ENCODE results near the gene RTP5. TPM values are rescaled to one million over a fixed set of nuclear protein-coding genes. Genes with fewer than 3 reads are reported as not detected.
"Not testable (repeated sequence)": the region's sequence is repeated elsewhere in the genome, so short reads cannot be mapped to it uniquely, and the experiment has no call there.

Gene RTP5
- not detected for polyA plus RNA-seq (ENCODE audit: insufficient read length in 4 of 4)

DNA sequence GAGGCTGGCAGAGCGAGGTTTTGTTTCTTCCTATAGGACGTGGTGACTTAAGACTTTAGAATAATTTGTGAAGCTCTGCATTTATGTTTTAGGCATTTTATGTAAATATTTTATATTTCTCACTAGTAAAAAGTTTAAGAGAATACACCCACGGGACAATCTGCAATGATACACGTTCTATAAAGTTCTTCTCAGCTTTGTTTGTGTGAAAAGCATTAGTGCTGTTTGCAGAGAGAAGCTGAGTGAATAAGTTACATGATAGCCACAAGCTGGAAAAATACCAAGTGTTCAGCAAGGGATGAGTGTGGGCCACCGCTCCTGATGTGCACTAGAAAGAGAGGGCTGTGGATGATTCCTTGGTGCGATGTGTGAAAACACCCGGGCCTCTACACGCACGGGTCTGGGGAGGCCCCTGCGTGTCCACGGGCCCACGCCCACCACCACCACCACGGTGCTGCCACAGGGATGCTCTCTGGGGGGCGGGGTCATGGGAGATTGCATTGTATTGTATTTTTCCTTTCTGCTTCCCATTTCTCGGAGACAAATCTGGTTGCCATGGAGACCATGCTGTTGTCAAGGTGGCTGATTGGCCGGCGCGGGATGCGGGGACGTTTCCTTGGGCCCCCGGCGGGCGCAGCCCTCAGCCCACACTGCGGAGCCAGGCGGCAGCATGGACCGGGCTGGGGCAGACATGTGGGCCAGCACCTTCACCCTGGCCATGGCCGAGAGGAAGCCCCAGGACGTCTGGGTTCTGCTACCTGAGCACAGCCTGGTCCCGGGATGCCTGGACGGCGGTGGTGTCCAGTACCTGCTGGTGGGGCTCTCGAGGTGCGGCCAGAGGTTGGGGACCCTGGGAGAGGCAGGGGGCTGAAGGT, at the start of gene RTP5:
Gene RTP5, plus strand, starts transcription at position 643 of the 875 bp plus-strand sequence. Its CDS starts 28 bp downstream, at position 671.
- DNase-seq (ENCODE audit: low read depth in 4 of 4, low spot score in 3 of 4) = no peak

DNA sequence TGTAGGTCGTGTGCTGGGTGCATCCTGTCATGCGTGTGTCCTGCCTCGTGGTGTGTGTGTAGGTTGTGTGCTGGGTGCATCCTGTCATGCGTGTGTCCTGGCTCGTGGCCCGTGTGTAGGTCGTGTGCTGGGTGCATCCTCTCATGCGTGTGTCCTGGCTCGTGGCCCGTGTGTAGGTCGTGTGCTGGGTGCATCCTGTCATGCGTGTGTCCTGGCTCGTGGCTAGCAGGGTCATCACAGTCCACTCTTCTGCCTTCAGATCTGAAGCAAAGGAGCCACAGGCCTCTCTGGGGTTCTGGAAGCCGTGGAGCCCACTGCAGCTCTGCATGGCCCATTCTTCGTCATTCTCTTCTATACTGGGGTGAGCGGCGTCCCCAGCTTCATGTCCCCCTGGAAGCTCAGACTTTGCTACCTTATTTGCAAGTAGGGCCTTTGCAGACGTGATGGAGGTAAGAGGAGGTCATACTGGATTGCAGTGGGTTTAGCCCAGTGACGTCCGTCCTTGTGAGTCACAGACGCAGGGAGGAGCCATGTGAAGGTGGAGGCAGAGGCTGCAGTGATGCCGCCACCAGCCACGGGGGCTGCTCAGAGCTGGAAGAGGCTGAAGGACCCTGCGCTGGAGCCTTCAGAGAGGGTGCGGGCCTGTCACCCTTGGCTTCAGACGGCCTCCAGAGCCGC, 49.4 kb upstream of the RTP5 start:
- DNase-seq (ENCODE audit: low read depth in 4 of 4, low spot score in 3 of 4) = not testable (repeated sequence)

DNA sequence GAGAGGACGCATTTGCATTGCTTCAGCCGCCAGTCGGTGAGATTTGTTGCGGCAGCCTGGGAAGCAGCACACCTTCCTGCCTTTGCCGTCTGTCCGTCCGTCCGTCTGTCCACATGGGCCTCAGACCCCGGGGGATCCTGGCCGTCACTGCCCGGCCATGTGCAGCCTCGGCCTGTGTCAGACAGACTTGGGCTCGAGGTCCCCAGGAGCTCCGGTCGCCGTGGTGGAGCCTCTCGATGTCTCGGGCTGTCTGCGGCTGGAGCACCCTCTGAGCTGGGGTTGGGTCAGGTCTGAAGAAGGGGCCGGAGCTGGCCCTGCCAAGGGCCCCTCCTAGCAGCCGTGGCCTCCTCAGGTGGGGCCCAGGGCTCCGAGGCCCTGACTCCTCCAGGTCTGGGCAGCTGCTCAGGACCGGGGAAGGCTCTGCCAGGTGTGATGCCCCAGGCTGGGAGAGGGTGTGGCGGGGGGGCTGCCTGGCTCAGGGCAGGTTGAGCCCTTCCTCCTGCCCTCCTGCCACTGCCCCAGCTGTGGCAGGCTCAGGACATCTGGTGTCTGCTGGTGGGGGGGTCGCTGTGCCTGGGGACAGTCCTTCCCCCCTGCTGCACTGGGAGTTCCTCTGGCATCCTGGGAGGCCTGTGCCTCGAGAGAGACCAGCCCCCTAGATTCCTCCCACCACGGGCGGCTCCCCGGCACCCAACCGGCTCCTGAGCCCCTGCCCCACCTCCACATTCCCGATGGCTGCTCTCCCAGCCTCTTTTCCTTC, 48.7 kb upstream of the RTP5 start:
- no peak for DNase-seq (ENCODE audit: low read depth in 4 of 4, low spot score in 3 of 4)

DNA sequence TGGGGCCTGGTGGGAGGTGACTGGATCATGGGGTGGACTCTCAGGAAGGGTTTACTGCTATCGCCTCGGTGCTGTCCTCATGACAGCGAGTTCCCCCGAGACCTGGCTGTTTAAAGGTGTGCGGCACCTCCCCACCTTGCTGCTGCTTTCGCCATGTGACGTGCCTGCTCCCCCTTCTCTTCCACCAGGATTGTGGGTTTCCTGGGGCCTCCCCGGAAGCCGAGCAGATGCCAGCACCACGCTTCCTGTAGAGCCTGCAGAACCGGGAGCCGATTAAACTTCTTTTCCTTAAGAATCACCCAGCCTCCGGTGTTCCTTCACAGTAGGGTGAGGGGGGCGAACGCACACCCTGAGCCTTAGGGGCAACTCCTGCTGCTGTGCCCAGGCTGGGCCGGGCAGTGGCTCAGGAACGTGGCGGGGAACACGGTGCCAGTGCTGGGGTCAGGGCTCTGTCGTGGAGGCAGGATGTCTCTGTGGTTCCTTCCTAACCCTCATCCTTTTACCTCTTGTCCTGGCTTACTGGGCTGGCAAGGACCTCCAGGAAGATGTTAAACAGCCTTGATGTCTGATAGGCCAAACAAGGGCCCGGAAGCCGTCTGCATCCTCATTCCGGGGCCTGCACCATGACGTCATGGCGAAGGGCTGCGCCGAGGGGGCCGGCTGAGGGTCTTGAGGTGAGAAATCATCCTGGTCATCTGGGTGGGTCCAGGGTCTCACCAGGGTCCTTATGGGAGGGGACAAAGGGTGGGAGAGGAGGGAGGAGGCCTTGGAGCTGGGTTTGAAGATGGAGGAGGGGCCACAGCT, 47.9 kb upstream of the RTP5 start:
- DNase-seq (ENCODE audit: low read depth in 4 of 4, low spot score in 3 of 4) = no peak

DNA sequence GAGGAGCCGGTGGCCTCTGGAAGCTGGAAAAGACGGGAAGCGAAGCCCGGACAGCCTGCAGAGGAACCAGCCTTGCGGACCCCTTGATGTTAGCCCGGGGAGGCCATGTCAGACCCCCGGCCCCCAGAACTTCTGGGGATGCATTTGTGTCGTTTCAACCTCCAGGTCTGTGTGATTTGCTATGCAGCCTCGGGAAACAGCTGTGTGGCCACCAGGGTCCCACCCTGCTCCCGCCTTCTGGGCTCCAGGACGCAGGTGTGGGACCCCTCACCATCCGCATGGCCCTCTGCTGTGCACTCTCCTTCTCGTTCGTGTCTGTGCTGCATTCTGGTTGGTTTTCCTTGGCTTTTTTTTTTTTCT, 47.3 kb upstream of the RTP5 start:
- no peak for DNase-seq (ENCODE audit: low read depth in 4 of 4, low spot score in 3 of 4)

DNA sequence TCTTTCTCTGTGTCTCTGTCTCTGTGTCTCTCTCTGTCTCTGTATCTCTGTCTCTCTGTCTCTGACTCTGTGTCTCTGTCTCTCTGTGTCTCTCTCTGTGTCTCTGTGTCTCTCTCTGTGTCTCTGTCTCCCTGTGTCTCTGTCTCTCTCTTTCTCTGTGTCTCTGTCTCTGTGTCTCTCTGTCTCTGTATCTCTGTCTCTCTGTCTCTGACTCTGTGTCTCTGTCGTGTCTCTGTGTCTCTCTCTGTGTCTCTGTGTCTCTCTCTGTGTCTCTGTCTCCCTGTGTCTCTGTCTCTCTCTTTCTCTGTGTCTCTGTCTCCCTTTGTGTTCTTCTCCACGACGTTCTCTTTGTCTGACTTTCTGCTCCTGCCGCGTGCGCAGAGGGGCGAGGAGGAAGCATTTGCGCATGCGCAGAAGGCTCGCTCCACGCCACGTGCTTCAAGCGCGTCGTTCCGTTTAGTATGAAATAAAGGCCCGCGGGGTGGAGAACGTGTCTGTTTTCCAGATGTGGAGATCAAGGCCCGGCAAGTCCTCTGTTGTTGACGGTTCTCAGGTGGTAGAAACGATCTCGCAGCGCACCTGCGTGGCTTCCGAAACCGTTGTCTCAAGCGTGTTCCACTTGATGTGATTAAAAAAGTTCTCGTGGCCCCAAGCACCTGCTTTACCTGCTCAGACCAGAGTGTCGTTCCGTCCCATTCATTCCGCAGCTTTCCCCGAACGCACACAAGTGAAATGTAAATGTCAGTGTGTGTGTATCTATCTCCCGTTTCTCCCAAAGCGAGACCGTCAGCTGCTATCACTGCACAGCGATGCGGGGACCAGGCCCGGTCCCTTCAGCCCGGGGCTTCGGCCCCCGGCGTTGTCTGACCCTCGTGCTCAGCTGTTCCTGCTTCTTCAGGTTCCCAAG, 45.7 kb upstream of the RTP5 start:
- DNase-seq (ENCODE audit: low read depth in 4 of 4, low spot score in 3 of 4) = not testable (repeated sequence)

DNA sequence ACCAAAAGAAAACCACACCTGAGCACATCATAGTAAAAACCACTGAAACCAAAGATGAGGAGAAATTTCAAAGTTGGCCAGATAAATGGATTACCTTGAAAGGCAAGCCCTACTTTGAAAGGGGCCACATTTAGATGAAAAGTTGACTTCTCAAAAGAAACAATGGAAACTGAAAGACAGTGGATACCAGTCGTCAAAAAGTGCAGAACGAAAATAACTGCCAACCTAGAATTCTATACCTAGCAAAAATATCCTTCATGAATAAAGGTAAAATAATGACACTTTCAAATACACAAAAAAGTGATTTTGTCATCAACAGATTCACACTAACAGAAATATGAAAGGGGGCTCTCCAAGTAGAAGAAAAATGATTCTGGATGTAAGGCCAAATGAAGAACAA, 42.1 kb upstream of the RTP5 start:
- no peak for DNase-seq (ENCODE audit: low read depth in 4 of 4, low spot score in 3 of 4)

DNA sequence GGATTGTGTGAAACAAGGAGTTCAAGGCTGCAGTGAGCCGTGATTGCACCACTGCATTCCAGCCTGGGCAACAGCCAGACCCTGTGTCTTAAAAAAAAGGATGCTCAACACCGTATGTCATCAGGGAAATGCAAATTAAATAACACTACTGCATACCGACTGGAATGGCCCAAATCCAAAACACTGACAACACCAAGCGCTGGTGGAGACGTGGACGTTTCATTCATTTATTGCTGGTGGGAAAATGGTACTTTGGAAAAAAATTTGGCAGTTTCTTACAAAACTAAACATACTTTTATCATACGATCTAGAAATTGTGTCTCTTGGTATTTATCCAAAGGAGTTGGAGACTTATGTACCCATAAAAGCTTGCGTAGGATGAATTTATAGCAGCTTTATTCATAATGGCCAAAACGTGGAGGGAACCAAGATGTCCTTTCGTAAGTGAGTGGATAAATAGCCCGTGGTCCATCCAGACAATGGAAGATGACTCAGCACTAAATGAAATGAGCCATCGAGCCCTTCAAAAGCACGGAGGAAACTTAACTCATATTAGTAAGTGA, 36.3 kb upstream of the RTP5 start:
- no peak for DNase-seq (ENCODE audit: low read depth in 4 of 4, low spot score in 3 of 4)

DNA sequence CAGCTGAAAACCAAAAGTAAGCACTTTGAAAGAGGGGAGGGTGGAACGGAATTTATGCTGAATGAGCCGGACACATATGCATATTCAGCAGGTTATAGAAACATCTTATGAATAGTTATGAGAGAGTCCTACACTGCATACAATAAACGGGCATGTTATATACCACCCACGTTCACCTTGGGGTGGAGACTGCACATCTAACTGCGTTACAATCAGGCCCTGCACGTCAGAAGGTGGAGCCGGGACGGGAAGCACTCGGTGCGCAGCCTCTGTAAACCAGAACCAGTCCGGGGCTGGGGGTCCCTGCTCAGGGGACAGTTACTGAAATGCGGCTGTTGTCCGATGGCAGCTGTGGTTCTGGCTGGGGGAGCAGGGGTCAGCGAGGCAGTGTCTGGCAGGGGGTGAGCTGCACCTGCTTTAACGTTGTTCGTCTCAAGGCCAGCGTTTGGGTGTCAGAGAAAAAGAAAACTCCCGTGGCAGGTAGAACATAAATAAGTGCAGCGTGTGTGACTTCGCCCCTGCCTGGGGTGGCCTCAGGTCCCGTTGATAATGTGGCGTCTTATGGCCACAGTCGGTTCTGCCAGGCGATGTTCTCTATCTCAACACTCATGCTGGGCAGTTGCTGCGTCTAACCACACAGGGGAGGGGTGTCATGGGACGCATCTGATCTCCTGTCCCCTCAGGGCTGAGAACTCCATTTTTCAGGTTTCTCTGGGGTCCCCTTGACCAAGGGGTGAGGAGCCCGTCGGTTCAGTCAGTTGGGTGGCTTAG, 35.6 kb upstream of the RTP5 start:
- DNase-seq (ENCODE audit: low read depth in 4 of 4, low spot score in 3 of 4) = not testable (repeated sequence)

DNA sequence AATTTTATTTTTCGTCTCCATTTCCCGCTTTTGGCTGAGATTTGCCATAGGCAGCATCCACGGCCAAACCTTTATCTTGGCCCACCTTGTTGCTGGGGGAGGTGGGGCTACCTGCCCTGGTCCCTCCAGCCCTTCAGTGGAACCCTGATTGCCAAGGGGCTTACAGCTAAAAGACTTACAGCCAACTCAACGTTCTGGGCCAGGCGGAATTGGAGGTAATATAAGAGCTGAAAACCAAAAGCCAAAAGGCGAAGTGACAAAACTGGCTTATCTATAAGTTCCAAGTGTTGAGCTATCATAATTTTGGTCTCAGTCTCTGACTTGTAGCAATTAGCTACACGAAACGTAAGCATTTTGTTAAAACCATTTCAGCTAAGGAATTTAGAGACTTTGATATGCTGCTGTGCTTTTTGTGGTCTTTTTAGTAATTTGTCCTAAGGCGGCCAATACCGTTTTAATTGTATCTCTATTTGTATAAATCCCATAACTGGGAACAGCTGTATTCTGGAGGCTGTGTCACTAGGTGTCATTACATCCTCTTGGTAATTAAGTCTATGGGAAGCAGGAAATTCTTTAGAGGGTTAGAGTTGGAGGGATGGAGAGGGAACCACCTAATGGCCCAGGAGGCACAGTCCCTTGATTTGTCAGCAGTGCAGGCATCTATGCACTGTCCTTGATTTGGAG, 34.9 kb upstream of the RTP5 start:
- no peak for DNase-seq (ENCODE audit: low read depth in 4 of 4, low spot score in 3 of 4)

DNA sequence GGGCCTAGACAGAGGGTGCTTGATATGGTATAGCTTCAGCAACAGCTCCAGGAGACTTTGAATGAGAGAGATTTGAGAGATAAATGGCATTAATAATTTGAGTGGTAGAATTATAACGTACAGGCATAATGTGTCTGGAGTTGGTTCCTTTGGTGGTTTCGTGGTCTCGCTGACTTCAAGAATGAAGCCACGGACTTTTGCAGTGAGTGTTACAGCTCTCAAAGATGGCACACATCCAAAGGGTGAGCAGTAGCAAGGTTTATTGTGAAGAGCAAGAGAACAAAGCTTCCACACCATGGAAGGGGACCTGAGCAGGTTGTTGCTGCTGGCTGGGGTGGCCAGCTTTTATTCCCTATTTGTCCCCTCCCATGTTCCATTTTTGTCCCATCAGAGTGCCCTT, 33.9 kb upstream of the RTP5 start:
- DNase-seq (ENCODE audit: low read depth in 4 of 4, low spot score in 3 of 4) = no peak

DNA sequence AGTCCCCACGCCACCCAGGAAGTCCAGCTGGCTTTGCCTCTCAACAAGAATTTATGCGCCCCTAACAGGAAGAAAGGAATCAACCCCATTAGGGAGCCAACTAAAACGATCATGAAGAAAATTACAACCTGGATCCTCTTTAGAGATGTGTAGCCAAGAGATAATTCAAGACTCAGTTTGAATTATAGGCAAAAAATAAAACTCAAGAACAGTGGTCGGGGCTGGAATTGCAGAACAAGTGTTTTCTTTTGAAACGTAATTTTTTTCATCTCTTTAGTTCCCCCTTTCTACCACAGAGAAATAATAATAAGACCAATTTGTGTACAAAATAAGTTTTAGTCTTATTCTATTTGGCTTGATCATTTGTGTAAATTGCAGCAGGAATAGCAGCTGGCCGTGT, 33.2 kb upstream of the RTP5 start:
- DNase-seq (ENCODE audit: low read depth in 4 of 4, low spot score in 3 of 4) = no peak

DNA sequence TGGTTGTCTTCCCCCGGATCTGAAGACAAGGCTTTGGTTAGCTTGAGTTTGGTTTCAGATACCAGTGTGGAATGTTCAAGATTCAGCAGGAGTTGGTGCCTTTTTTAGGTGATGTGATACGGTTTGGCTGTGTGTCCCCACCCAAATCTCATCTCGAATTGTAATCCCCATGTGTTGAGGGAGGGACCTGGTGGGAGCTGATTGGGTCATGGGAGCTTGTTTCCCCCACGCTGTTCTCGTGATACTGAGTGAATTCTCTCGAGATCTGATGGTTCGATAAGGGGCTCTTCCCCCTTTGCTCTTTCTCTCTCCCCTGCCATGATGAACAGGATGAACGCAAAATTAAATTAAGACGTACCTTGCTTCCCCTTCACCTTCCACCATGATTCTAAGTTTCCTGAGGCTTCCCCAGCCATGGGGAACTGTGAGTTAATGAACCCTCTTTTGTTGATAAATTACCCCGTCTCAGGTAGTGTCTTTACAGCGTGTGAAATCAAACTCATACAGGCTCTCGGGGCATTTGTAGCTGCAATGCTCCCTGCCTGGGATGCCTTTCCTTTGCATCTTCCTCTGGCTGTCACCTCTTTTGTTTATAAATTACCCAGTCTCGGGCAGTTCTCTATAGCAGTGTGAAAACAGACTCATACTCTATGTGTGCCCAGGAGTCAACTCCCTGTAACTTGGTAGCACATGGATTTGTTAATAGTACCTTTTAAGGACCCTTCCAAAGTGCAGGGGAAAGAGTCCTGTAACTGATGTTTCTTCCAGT, 32.1 kb upstream of the RTP5 start:
- DNase-seq (ENCODE audit: low read depth in 4 of 4, low spot score in 3 of 4) = no peak

DNA sequence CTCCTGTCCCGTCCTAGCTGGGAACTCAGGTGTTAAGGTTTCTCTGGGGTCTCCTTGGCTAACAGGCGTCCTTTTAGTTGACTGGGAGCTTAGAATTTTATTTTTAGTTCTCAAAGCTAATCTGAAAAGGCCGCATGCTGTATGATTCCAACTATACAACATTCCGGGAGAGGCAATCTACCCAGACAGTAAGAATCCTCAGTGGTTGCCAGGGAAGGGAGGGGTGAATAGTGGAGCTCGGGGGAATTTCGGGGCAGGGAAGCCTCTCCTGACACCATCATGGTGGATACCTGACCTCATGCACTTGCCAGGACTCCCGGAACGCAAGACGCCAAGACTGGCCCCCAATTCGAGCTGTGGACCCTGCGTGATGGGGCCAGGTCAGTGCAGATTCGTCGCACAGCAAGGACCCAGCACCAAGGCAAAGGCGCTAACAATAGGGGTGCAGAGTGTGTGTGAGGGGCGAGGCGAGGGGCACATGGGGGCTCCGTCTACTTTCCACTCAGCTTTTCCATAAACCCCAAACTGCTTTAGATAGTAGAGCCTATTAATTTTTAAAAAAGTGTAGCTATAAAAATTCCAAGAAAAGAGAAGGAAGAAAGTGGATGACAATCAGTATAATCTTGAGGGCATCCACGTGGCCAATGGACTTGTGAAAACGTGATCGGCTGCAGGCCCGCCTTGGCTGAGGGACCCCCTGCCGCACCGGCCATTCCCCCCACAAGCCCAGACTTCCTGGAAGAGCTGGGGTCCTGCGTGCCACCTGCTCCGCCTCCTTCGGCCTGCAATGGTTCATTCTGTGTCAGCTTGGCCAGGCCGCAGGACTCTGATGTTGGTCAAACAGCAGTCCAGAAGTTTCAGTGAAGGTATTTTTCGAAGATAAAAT, 28.1 kb upstream of the RTP5 start:
- no peak for DNase-seq (ENCODE audit: low read depth in 4 of 4, low spot score in 3 of 4)

DNA sequence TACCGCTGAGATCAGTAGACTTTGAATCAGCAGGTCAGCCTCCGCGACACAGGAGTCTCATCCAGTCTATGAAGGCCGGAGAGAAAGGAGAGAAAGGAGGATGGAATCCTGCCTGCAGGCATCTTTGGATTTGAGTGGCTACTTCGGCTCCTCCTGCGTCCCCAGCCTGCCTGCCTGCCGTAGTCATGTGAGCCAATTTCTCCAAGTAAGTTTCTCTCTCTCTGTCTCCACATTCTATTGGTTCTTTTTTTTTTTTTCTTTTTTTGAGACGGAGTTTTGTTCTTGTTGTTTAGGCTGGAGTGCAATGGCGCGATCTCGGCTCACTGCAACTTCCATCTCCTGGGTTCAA, 27.5 kb upstream of the RTP5 start:
- no peak for DNase-seq (ENCODE audit: low read depth in 4 of 4, low spot score in 3 of 4)

DNA sequence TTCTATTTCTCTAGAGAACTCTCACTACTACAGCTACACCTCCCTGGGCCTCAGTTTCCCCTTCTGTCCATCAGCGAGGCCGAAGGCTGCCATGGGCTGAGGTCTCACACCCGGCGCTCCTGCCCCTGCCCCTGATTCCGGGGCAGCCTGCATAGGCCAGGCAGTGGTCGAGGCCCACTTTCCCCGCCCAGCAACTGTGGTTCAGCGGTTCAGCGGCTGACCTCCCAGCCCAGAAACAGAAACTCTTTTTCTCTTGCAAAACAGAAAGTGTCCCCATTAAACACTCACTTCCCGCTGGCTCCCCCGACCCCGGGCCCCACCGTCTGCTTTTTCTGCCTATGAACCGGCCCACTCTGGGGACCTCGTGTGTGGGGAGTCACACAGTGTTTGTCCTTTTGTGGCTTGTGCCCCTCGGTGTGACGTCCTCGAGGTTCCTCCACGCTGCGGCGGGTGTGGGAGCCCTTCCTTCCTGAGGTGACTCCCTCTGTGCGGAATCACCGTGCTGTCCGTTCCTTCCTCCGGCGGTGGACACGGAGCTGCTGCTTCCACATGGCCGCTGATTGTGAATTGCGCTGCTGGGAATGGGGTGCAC, 26.8 kb upstream of the RTP5 start:
- no peak for DNase-seq (ENCODE audit: low read depth in 4 of 4, low spot score in 3 of 4)

Measured in right renal pelvis (tissue), 4 donors.